HG02885 (cell line): ENCODE data around the gene INSM1.

ENCODE experiments used
- ATAC-seq: cut with Tn5 transposase; IDR thresholded peaks from one replicate; pipeline ENCODE4 v1.9.1; 2021; ENCODE audit warnings: mild to moderate bottlenecking; ENCODE audit not compliant: unreplicated experiment, poor library complexity

Gene INSM1

GRCh38 chr20:20360464-20360863, 7.4 kb upstream of the INSM1 start:
- peak; percentile 80 for ATAC-seq

GRCh38 chr20:20362774-20363433, 5.0 kb upstream of the INSM1 start:
- no peak for ATAC-seq

- no peak for ATAC-seq
Measured at GRCh38 chr20:20363434-20363798, 4.5 kb upstream of the INSM1 start.

- no peak for ATAC-seq
Measured at GRCh38 chr20:20363799-20364592, 3.9 kb upstream of the INSM1 start.

GRCh38 chr20:20364593-20365479, 3.1 kb upstream of the INSM1 start:
- ATAC-seq: no peak

- ATAC-seq: no peak
Measured at GRCh38 chr20:20365480-20366161, 2.3 kb upstream of the INSM1 start.

GRCh38 chr20:20366551-20366875, 1.4 kb upstream of the INSM1 start:
- no peak for ATAC-seq

GRCh38 chr20:20366876-20367574, 879 bp upstream of the INSM1 start:
- ATAC-seq: no peak

GRCh38 chr20:20368418-20369249, 730 bp downstream of the INSM1 start:
- ATAC-seq: peak; percentile 48

- ATAC-seq: no peak
Measured at GRCh38 chr20:20369250-20370093, 1.6 kb downstream of the INSM1 start.

- no peak for ATAC-seq
Measured at GRCh38 chr20:20370094-20370575, 2.2 kb downstream of the INSM1 start.

GRCh38 chr20:20371083-20371482, 3.2 kb downstream of the INSM1 start:
- no peak for ATAC-seq

- ATAC-seq: no peak
Measured at GRCh38 chr20:20371681-20372080, 3.8 kb downstream of the INSM1 start.

- ATAC-seq: no peak
Measured at GRCh38 chr20:20373091-20373571, 5.2 kb downstream of the INSM1 start.

- ATAC-seq: no peak
Measured at GRCh38 chr20:20375862-20376261, 8.0 kb downstream of the INSM1 start.

GRCh38 chr20:20386192-20386591, 18.3 kb downstream of the INSM1 start:
- no peak for ATAC-seq

- no peak for ATAC-seq
Measured at GRCh38 chr20:20390393-20390792, 22.5 kb downstream of the INSM1 start.

- ATAC-seq: no peak
Measured at GRCh38 chr20:20391115-20391514, 23.2 kb downstream of the INSM1 start.
